CD4-positive, CD25-positive, alpha-beta regulatory T cell (primary cell): ENCODE data around the gene DNAJC21. TPM values are rescaled to one million over a fixed set of nuclear protein-coding genes. Genes with fewer than 3 reads are reported as not detected.

ENCODE experiments used
- ATAC-seq, 2 donors: fragments of 150-1000 bp; cut with Tn5 transposase; one replicate each; pipeline ENCODE4 v1.10.0; 2021; ENCODE audit warnings: low read depth in 2 of 2, moderate number of reproducible peaks in 2 of 2, moderate library complexity in 1 of 2
- DNase-seq, 3 donors: peaks; one replicate each; pipeline versions ENCODE4 v3.0.0 to v3.0.0-alpha.2; 2012 to 2022; ENCODE audit warnings: mixed read lengths in 1 of 3
- H3K27ac ChIP-seq: one replicate; pipeline ENCODE4 v1.7.0; 2013; ENCODE audit warnings: mild to moderate bottlenecking, low read length; ENCODE audit not compliant: insufficient read depth, poor library complexity, severe bottlenecking
- H3K27me3 ChIP-seq: one replicate; pipeline ENCODE4 v1.7.0; 2013; ENCODE audit warnings: low read length; ENCODE audit not compliant: control insufficient read depth, insufficient read depth
- H3K36me3 ChIP-seq: one replicate; pipeline ENCODE4 v1.7.0; 2013; ENCODE audit warnings: mild to moderate bottlenecking, low read length, moderate library complexity; ENCODE audit not compliant: control insufficient read depth, insufficient read depth
- H3K4me1 ChIP-seq: 2 replicates; pipeline ENCODE4 v1.7.0; 2013; ENCODE audit warnings: mild to moderate bottlenecking, low read length; ENCODE audit not compliant: insufficient read depth, control insufficient read depth, poor library complexity, severe bottlenecking
- H3K4me3 ChIP-seq: one replicate; pipeline ENCODE4 v1.7.0; 2013; ENCODE audit warnings: low read depth, mild to moderate bottlenecking, low read length, moderate library complexity
- H3K9me3 ChIP-seq, 2 experiments: 1 replicate in 1 of 2; 2 replicates in 1 of 2; pipeline ENCODE4 v1.7.0; 2013; ENCODE audit warnings: low read length in 2 of 2, mild to moderate bottlenecking in 1 of 2, moderate library complexity in 1 of 2; ENCODE audit not compliant: control insufficient read depth in 2 of 2
- H3K27ac Mint-ChIP-seq, 3 donors: one replicate each; pipeline ENCODE4 v1.8.0; 2020 to 2022; ENCODE audit warnings: mild to moderate bottlenecking in 3 of 3, mixed read lengths in 3 of 3, moderate library complexity in 2 of 3
- H3K27me3 Mint-ChIP-seq: one replicate; pipeline ENCODE4 v1.8.0; 2022; ENCODE audit warnings: mild to moderate bottlenecking, mixed read lengths
- H3K36me3 Mint-ChIP-seq: one replicate; pipeline ENCODE4 v1.8.0; 2020; ENCODE audit warnings: mixed read lengths
- H3K4me1 Mint-ChIP-seq, 4 donors: one replicate each; pipeline ENCODE4 v1.8.0; 2020 to 2022; ENCODE audit warnings: mixed read lengths in 4 of 4, mild to moderate bottlenecking in 1 of 4
- H3K4me3 Mint-ChIP-seq, 4 donors: one replicate each; pipeline ENCODE4 v1.8.0; 2020 to 2022; ENCODE audit warnings: mild to moderate bottlenecking in 4 of 4, mixed read lengths in 4 of 4, moderate library complexity in 3 of 4
- H3K9me3 Mint-ChIP-seq, 7 donors: one replicate each; pipeline ENCODE4 v1.8.0; 2020 to 2022; ENCODE audit warnings: mixed read lengths in 7 of 7, mild to moderate bottlenecking in 3 of 7, moderate library complexity in 2 of 7
- polyA plus RNA-seq, 4 donors: library from polyadenylated mRNA; unstranded; fragments of 300-500 nt; fragmentation: Illumina TruSeq; gene quantifications; one replicate each; pipeline ENCODE4 v1.2.3, GENCODE V29; 2021
- total RNA-seq: library from RNA; stranded (reverse); gene quantifications from one replicate; pipeline ENCODE4 v1.2.3, GENCODE V29; 2022

Gene DNAJC21
- total and polyA plus RNA-seq, 5 donors from 2014 or later = 15.0 to 42.9 (median 19.7) TPM

DNA sequence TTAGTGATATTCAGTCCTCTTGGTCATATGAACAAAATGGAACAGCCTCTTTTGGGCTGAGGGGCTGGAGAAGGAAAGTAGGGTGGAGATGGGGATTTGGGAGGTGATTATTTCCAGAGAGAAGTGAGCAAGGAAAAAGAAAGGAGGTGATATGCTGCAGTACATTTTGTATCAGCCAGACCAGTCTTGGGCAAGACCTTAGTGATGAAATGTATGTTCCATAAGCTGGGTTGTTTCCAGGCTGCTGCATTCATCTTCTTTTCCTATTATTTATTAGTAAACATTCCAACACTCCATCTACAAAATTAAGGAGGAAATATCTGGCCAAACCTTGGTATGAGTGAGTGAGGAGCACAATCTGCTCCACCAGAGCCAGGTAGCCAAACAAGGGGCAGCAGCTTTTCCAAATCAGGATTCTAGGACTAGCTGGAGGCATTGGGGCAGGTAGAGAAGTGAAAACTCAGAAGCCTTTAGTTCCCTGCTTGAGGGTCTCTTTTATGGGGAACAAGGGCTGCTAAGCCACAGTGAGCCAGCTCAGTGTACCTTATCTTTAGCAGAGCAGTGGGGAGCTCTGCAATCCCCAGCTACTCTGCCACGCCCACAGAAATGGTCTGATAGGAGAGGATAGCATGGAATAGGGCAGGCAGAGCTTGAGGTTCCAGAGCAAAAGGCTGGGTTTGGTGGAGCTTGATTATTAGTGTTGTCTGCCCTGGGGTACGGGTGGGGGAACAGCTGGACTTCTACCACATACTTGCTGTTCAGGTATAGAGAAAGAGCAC is 33.5 kb upstream of the DNAJC21 start:
- no peaks in the 10 kb centered on the region for H3K9me3 ChIP-seq
- no peaks in the 10 kb centered on the region for H3K4me1 Mint-ChIP-seq
- H3K27me3 ChIP-seq = no peaks in the 10 kb centered on the region
- no peak for DNase-seq
- H3K4me3 Mint-ChIP-seq = no peak overlapping the region
- H3K9me3 Mint-ChIP-seq = no peaks in the 10 kb centered on the region
- no peak overlapping the region for H3K27ac ChIP-seq
- H3K27ac Mint-ChIP-seq = peak overlapping the region in 1 of 3 donors; percentile 2
- no peaks in the 10 kb centered on the region for H3K27me3 Mint-ChIP-seq
- peaks cover 14% of the 10 kb centered on the region for H3K36me3 Mint-ChIP-seq
- no peak for ATAC-seq
- H3K36me3 ChIP-seq = no peaks in the 10 kb centered on the region
- H3K4me1 ChIP-seq = no peaks in the 10 kb centered on the region
- no peak overlapping the region for H3K4me3 ChIP-seq

DNA sequence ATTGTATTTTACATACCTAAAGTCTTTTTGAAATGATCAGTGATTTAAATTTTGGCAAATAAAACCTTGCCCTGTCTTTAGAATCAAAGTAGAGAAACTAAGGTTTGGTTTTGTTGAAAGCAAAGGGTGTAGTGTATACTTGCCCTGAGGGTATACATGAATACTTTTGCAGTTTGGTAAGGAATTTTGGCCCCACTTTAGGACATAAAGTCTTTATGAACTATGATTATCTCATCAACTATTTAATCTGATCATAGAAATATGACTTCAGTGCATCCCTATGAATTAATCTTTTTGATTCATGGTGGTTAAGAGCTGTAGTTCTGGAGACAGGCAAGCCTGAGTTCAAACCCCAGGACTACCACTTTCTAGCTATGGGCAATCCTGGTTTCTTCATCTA is 31.7 kb upstream of the DNAJC21 start:
- no peaks in the 10 kb centered on the region for H3K9me3 ChIP-seq
- H3K27ac Mint-ChIP-seq = no peak overlapping the region

DNA sequence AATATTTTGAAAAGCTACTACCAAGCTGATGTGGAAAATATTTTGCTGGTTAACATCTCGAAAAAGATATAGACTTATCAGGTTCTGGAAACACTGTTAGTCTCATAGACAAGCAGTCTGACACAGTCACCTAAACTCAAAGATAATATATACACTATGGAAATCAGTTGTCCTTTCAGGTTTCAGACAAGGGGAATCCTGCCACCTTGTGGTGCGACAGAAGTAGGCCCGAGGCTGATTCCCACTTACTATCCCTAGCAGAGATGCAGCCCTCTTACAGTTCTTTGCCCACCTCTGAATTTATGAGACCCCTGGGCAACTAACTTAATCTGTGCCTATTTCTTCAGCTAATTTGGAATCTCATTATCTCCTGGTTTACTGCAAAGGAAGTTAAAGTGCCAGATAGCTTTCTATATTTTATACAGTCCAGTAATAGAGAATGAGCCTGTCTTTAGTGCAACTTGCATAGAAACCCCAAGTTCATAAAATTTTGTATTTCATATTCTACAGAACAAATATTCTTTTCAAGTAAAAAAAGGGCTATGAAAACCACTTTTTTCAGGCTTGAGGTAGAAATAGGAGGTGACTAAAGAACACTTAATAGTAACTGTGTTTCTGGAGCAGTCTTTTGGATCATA is 31.0 kb upstream of the DNAJC21 start:
- no peaks in the 10 kb centered on the region for H3K4me1 Mint-ChIP-seq
- Histone ChIP-seq H3K4me1 (no peaks in the 10 kb centered on the region), H3K27me3 (no peaks in the 10 kb centered on the region), H3K36me3 (no peaks in the 10 kb centered on the region), H3K4me3 (no peak overlapping the region), H3K27ac (no peak overlapping the region), H3K9me3 (no peaks in the 10 kb centered on the region)
- DNase-seq (peak; percentile 25 to 63 (median 47)), ATAC-seq (peak; percentile 42 to 68)
- H3K27me3 Mint-ChIP-seq = no peaks in the 10 kb centered on the region
- H3K36me3 Mint-ChIP-seq = peaks cover 16% of the 10 kb centered on the region
- no peak overlapping the region for H3K27ac Mint-ChIP-seq
- no peak overlapping the region for H3K4me3 Mint-ChIP-seq
- H3K9me3 Mint-ChIP-seq = no peaks in the 10 kb centered on the region

More for the DNA sequence above, 31.7 kb upstream of the DNAJC21 start:
- Histone ChIP-seq H3K27me3 (no peaks in the 10 kb centered on the region), H3K4me3 (no peak overlapping the region), H3K4me1 (no peaks in the 10 kb centered on the region), H3K36me3 (no peaks in the 10 kb centered on the region), H3K27ac (no peak overlapping the region)
- Mint-ChIP-seq H3K9me3 (no peaks in the 10 kb centered on the region), H3K4me1 (no peaks in the 10 kb centered on the region), H3K27me3 (no peaks in the 10 kb centered on the region), H3K36me3 (peaks cover 14% of the 10 kb centered on the region), H3K4me3 (no peak overlapping the region)
- no peak for ATAC-seq
- DNase-seq = no peak

DNA sequence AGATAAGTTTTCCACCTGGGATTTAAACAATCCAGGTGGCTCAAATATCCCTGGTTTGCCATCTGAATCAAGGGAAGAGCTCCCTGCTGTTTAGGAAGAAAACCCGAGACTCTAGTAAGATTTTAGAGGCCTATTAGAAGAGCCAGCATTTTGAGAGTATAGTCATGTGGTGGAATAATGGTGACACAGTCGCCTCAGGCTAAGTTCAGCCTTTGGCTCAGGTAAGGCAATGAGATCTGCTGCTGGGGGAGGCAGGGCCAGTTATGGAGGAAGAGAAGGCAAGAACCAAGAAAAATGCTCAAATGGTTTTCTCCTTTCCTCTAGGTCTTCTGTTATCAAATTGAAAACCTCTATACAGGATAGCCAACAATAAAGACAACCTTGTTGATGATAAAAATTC is 30.3 kb upstream of the DNAJC21 start:
- ATAC-seq (no peak), DNase-seq (no peak)
- Histone ChIP-seq H3K36me3 (no peaks in the 10 kb centered on the region), H3K9me3 (no peaks in the 10 kb centered on the region), H3K27ac (no peak overlapping the region), H3K27me3 (no peaks in the 10 kb centered on the region), H3K4me3 (no peak overlapping the region), H3K4me1 (no peaks in the 10 kb centered on the region)
- Mint-ChIP-seq H3K36me3 (peaks cover 19% of the 10 kb centered on the region), H3K27ac (no peak overlapping the region), H3K4me3 (no peak overlapping the region), H3K27me3 (no peaks in the 10 kb centered on the region), H3K9me3 (no peaks in the 10 kb centered on the region), H3K4me1 (no peaks in the 10 kb centered on the region)

DNA sequence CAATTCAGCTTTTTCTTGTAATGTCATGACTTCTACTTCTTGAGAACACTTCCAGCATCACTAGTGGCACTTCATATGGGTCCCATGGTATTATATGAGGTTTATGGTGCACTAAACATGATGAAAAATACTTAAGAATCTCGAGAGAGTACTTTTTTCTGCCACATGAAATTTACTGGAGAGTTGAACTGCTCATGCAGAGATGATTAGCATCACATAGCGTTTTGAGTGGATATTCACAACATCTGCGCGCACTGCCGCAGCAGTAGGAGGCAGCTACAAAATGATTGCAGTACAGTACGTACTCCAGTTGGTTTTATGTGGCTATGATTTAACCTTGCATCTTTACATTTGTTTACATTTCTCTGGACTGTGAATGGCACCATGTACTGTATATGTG is 28.7 kb upstream of the DNAJC21 start:
- Histone ChIP-seq H3K4me3 (no peak overlapping the region), H3K27me3 (no peaks in the 10 kb centered on the region), H3K36me3 (peaks cover 8% of the 10 kb centered on the region), H3K27ac (no peak overlapping the region), H3K4me1 (no peaks in the 10 kb centered on the region), H3K9me3 (no peaks in the 10 kb centered on the region)
- H3K4me1 Mint-ChIP-seq = no peaks in the 10 kb centered on the region
- H3K27ac Mint-ChIP-seq = no peak overlapping the region
- H3K9me3 Mint-ChIP-seq = no peaks in the 10 kb centered on the region
- peaks cover 21% of the 10 kb centered on the region for H3K36me3 Mint-ChIP-seq
- no peak overlapping the region for H3K4me3 Mint-ChIP-seq
- H3K27me3 Mint-ChIP-seq = no peaks in the 10 kb centered on the region
- no peak for DNase-seq
- ATAC-seq = no peak

DNA sequence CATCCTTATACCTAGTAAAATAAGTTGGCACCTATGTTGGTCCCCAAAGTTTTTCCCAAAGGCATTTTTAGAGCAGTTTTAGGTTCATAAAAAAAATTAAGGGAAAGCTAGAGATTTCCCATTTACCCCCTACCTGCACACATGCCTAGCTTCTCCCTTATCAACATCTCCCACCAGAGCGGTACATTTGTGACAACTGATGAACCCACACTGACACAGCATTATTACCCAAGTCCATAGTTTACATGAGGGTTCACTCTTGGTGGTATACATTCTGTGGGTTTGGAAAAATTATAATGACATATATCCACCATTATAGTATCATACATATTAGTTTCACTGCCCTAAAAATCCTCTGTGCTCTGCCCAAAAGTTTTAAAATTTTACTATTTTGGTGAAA is 26.1 kb upstream of the DNAJC21 start:
- no peaks in the 10 kb centered on the region for H3K4me1 Mint-ChIP-seq
- no peak overlapping the region for H3K27ac ChIP-seq
- peak overlapping the region in 1 of 3 donors; percentile 39 for H3K27ac Mint-ChIP-seq

DNA sequence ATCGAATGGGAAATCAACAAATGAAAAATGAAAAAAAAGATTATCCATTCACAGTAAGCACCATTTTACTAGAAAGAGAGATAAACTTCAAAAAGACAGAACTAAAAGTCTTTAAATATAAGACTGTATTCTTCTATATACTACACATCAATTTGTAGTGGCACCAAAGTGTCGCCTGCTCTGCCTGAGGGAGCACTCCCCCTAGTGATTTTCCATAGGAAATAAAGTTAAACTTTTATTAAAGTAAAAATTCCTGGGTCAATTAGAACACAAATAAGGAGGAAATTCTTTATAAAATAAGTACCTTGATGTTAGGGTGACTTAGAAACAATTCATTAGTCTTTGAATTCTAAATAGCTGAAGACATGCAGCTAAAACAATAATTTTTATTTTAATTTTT is 23.8 kb upstream of the DNAJC21 start:
- peaks cover 27% of the 10 kb centered on the region for H3K36me3 ChIP-seq
- Mint-ChIP-seq H3K27me3 (no peaks in the 10 kb centered on the region), H3K9me3 (no peaks in the 10 kb centered on the region), H3K4me1 (peaks cover 0 to 2% (median 0%) of the 10 kb centered on the region in 4 donors), H3K36me3 (peaks cover 21% of the 10 kb centered on the region), H3K27ac (no peak overlapping the region), H3K4me3 (no peak overlapping the region)
- no peak for DNase-seq
- H3K27me3 ChIP-seq = no peaks in the 10 kb centered on the region
- no peaks in the 10 kb centered on the region for H3K9me3 ChIP-seq
- H3K27ac ChIP-seq = no peak overlapping the region
- no peak for ATAC-seq
- H3K4me3 ChIP-seq = no peak overlapping the region
- no peaks in the 10 kb centered on the region for H3K4me1 ChIP-seq

More for the DNA sequence above, 26.1 kb upstream of the DNAJC21 start:
- Histone ChIP-seq H3K4me3 (no peak overlapping the region), H3K27me3 (no peaks in the 10 kb centered on the region), H3K4me1 (no peaks in the 10 kb centered on the region), H3K36me3 (peaks cover 13% of the 10 kb centered on the region), H3K9me3 (no peaks in the 10 kb centered on the region)
- Mint-ChIP-seq H3K27me3 (no peaks in the 10 kb centered on the region), H3K36me3 (peaks cover 17% of the 10 kb centered on the region), H3K9me3 (no peaks in the 10 kb centered on the region), H3K4me3 (no peak overlapping the region)
- no peak for ATAC-seq
- no peak for DNase-seq

DNA sequence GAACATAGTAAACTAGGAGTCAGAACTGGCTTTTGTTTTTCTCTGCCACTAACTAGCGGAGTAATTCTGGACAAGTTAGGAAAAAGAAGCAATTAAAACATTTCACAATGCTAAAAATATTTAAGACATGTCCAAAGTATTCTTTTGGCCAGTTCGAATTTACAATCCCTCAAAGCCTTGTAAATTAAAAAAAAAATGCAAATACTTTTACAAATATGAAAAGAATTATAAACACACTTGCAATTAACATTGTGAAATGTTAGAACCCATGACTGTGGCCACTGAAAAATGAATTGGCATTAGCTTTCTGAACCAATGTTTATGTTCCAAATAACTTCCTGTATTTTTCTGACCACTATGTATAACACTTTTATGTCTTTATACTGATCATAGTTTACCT is 16.3 kb upstream of the DNAJC21 start:
- DNase-seq (no peak), ATAC-seq (no peak)
- peaks cover 31% of the 10 kb centered on the region for H3K36me3 ChIP-seq
- H3K4me1 Mint-ChIP-seq = peaks cover 6 to 39% (median 19%) of the 10 kb centered on the region in 4 donors
- no peak overlapping the region for H3K27ac Mint-ChIP-seq
- H3K4me3 ChIP-seq = peak overlapping the region; percentile 5
- no peaks in the 10 kb centered on the region for H3K9me3 Mint-ChIP-seq
- H3K36me3 Mint-ChIP-seq = peaks cover 24% of the 10 kb centered on the region
- no peaks in the 10 kb centered on the region for H3K27me3 Mint-ChIP-seq
- no peak overlapping the region for H3K27ac ChIP-seq
- no peak overlapping the region for H3K4me3 Mint-ChIP-seq
- no peaks in the 10 kb centered on the region for H3K9me3 ChIP-seq
- no peaks in the 10 kb centered on the region for H3K27me3 ChIP-seq
- H3K4me1 ChIP-seq = peaks cover 24% of the 10 kb centered on the region
